NCI-H2171 (cell line): ENCODE data around the gene SSH3.

ENCODE experiments used
- DNase-seq: peaks from one replicate; lab custom pipeline; 2025; lab: John Stamatoyannopoulos, UW

SSH3 gene

DNA sequence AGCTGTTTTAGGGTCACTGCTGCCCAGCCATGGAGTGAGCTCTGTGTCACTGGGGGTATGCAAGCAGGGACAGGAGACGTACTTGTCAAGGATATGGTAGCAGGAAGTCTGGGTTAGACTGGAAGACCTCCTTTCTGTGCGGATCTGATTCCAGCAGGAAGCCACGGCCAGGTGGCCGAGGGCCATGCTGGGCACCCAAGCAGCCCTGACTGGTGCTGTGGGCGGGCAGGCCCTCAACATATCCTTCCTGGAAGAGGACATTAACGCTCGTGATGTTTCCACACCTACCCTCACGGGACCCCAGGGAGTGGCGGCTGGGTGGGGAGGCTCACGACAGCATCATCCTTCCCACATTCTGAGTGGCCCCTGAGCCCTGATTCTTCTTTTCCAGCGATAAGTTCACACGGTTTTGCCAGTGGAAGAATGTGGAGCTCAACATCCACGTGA lies 23.0 kb upstream of the SSH3 start:
- DNase-seq, result no peak

DNA sequence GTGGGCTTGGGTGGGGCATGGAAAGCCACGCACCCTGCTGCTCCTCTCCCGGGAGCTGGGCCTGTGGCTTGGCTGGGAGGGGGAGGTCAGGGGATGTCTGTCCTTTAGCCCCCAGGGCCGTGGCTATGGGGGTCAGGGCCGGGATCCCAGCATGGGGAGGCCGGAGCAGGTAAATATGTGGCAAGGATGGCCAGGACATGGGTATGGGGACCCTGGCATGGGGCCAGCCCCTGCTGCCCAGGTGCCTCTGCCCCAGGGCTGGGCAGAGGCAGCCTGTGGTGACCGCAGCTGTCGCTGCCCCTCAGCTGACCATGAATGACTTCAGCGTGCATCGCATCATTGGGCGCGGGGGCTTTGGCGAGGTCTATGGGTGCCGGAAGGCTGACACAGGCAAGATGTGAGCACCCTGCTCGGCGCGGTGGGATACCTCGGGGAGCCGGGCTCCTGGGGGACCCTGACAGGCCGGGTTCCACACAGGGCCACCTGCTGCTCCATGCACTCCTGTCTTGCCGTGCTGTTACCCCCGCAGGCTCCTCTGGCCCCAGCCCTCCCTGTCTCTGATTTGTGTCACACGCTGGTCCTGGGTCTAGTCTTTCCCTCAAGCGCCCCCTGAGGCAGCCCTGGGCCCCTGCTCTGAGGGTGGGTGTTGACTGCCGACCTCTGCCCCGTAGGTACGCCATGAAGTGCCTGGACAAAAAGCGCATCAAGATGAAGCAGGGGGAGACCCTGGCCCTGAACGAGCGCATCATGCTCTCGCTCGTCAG lies 22.4 kb upstream of the SSH3 start:
- no peak for DNase-seq

DNA sequence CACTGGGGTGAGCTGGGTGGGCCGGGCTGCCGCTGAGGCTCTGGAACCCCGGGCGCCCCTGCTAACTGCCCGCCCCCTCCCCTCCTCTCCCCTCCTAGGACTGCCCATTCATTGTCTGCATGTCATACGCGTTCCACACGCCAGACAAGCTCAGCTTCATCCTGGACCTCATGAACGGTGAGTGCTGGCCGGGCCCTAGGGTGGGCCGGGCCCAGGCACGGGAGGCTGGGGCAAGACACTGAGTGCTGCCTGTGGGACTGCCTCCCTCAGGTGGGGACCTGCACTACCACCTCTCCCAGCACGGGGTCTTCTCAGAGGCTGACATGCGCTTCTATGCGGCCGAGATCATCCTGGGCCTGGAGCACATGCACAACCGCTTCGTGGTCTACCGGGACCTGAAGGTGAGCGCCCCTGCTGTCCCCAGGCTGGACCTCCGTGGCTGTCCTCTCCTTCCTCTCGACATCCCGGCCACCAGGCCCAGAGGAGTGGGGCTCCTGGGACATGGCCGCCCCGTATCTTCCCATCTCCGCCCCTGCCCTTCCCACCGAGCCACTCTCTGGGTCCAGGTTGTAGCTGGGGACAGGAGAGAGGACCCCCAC lies 21.7 kb upstream of the SSH3 start:
- no peak for DNase-seq

DNA sequence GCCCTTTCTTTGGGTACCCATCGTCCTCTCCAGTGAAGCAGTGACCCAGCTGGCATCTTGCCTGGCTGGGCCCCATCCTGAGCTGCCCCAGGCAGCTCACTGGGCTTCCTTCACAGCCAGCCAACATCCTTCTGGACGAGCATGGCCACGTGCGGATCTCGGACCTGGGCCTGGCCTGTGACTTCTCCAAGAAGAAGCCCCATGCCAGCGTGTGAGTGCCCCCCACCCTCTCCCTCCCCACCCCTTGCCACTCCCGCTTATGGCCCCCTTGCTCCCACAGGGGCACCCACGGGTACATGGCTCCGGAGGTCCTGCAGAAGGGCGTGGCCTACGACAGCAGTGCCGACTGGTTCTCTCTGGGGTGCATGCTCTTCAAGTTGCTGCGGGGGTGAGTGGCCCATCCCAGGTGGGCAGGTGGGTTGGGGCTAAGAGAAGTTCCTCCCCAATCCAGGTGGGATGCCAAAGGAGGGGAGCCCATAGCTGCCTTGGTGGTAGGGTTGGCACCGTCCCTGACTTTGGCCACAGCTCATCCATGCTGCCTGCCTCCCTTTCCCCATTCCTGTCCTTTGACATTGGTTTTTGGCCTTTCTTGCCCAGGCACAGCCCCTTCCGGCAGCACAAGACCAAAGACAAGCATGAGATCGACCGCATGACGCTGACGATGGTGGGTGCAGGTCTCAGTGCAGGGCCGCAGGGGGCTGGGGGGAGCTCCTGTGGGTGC lies 21.0 kb upstream of the SSH3 start:
- DNase-seq, result no peak

DNA sequence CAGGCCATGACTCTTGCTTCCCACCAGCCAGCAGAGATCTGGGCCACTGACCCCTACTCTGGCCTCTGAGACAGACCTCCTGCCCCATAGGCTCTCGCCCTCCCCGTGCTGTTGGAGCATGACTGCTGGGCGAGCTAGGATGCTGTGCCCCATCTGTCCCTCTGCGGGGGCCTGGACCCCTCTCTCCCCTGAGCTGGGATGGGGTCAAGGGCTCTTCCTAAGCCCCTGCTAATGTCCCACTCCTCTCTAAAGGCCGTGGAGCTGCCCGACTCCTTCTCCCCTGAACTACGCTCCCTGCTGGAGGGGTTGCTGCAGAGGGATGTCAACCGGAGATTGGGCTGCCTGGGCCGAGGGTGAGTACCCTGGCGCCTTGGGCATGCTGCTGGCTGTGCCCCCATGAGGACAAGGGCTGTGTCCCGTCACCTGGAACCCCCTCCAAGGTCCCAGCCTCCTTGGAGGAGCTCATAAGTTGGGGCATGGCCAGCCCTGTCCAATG lies 20.4 kb upstream of the SSH3 start:
- no peak for DNase-seq

GRCh38 chr11:67283481-67283963 lies 19.8 kb upstream of the SSH3 start:
- no peak for DNase-seq

- DNase-seq, result no peak
These were observed 18.4 kb upstream of the SSH3 start for GRCh38 chr11:67284811-67285540.

DNA sequence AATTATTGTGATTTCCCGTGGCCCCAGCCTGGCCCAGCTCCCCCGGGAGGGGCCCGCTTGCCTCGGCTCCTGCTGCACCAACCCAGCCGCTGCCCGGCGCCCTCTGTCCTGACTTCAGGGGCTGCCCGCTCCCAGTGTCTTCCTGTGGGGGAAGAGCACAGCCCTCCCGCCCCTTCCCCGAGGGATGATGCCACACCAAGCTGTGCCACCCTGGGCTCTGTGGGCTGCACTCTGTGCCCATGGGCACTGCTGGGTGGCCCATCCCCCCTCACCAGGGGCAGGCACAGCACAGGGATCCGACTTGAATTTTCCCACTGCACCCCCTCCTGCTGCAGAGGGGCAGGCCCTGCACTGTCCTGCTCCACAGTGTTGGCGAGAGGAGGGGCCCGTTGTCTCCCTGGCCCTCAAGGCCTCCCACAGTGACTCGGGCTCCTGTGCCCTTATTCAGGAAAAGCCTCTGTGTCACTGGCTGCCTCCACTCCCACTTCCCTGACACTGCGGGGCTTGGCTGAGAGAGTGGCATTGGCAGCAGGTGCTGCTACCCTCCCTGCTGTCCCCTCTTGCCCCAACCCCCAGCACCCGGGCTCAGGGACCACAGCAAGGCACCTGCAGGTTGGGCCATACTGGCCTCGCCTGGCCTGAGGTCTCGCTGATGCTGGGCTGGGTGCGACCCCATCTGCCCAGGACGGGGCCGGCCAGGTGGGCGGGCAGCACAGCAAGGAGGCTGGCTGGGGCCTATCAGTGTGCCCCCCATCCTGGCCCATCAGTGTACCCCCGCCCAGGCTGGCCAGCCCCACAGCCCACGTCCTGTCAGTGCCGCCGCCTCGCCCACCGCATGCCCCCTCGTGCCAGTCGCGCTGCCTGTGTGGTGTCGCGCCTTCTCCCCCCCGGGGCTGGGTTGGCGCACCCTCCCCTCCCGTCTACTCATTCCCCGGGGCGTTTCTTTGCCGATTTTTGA lies 17.5 kb upstream of the SSH3 start:
- no peak for DNase-seq

GRCh38 chr11:67286621-67287333 lies 16.6 kb upstream of the SSH3 start:
- DNase-seq, result no peak

DNA sequence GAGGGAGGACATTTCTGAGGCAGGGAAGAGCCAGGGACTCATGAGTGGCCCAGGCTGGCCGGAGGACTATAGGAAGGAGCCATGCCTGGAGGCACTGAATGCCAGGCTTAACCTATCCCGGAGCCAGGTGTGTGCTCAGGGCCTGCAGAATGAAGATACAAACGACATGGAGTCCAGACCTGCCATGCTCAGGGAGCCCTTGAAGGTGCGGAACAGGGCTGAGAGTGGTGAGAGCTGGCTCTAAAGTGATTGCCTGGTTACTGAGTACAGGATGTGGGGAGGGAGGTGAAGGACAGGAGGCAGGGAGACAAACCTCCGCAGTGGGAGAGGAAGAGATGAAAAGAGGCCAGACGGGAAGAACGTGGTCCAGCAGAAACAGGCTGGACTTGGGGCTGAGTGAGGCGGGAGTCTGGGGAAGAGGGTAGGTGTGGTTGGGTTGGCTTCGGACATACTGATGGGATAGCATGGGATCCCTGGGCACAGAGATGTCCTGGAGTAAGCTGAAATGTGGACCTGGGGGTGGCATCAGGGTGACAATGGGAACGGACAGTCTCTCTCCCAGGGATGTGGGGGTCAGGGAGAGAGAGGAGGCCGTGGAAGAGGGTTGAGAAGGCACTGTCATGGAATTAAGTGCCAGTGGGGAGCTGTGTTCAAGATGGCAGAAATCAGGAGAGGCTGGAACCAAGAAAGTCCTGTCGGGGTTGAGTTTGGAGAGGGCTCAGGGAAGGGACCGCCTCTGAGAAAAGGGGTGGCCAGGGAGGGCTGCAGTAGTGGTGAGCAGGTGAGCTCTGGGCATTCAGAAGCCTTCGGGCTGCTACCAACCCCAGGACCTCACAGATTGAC lies 15.8 kb upstream of the SSH3 start:
- no peak for DNase-seq

- no peak for DNase-seq
These were observed 15.2 kb upstream of the SSH3 start for GRCh38 chr11:67288198-67288451.

- peak; percentile 88 for DNase-seq
These were observed 14.7 kb upstream of the SSH3 start for GRCh38 chr11:67288452-67289225.

- no peak for DNase-seq
These were observed 14.1 kb upstream of the SSH3 start, which contains the start of gene ANKRD13D for GRCh38 chr11:67289226-67289650. Gene ANKRD13D, plus strand, starts transcription at chr11:67289303. Its CDS starts 158 bp downstream, at chr11:67289461.

DNA sequence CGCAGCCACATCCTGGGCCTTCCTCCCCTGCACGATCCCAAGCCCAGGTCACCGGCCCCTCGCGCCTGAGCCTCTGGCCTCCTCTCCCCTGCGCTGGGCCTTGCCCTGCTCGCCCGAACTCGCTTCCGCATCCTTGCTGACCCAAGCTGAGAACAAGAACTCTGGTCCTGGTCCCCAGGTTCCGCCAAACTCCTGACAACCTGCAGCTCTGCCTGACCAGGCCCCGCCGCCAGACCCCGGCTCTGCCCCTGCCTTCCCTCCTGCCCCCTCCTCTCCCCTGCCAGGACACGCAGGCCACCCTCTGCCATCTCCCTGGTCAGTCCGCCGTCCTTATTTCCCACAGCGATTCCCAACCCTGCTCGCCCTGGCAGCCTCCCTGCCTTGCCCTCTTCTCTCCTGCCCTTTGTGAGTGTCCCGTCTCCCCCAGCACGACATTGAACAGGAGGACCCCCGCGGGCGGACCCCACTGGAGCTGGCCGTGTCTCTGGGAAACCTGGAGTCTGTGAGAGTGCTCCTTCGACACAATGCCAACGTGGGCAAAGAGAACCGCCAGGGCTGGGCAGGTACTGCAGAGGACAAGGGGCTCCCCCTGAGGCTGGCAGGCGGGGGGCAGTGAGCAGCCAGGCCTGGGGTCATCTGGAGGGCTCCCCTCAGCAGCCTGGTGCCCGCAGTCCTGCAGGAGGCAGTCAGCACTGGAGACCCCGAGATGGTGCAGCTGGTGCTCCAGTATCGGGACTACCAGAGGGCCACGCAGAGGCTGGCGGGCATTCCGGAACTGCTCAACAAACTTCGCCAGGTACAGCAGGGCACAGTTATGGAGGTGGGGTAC lies 13.5 kb upstream of the SSH3 start:
- no peak for DNase-seq

- DNase-seq, result no peak
These were observed 12.5 kb upstream of the SSH3 start for GRCh38 chr11:67290801-67291200.

GRCh38 chr11:67291481-67292381 lies 11.6 kb upstream of the SSH3 start:
- DNase-seq, result no peak

GRCh38 chr11:67292671-67293070 lies 10.7 kb upstream of the SSH3 start:
- DNase-seq, result no peak
